Psoas muscle (tissue), 8 donors: ENCODE results near the gene GNA12. TPM values are rescaled to one million over a fixed set of nuclear protein-coding genes. Genes with fewer than 3 reads are reported as not detected.

Source experiments
- ATAC-seq, 4 donors: fragments of 200-7000 bp; cut with Tn5 transposase; one replicate each; pipeline ENCODE4 v1.9.1; 2020; ENCODE audit warnings: moderate library complexity in 3 of 4, mild to moderate bottlenecking in 2 of 4
- DNase-seq, 2 donors: peaks; one replicate each; pipeline ENCODE4 v3.0.0-alpha.2; 2020
- H3K27ac ChIP-seq: fragments of 200-600 bp; one replicate; pipeline ENCODE4 v1.8.0; 2022
- H3K27me3 ChIP-seq, 3 donors: fragments of 200-600 bp in 1 of 3; one replicate each; pipeline versions ENCODE4 v1.6.1 to v1.8.0; 2013 to 2022; ENCODE audit warnings: low read length in 2 of 3, mild to moderate bottlenecking in 2 of 3, moderate library complexity in 1 of 3; ENCODE audit not compliant: insufficient read depth in 3 of 3
- H3K36me3 ChIP-seq, 2 donors: fragments of 200-600 bp in 1 of 2; one replicate each; pipeline versions ENCODE4 v1.6.1 to v1.8.0; 2013 to 2022; ENCODE audit warnings: low read depth in 1 of 2, mild to moderate bottlenecking in 1 of 2, moderate library complexity in 1 of 2; ENCODE audit not compliant: insufficient read depth in 1 of 2
- H3K4me1 ChIP-seq: fragments of 200-600 bp; one replicate; pipeline ENCODE4 v1.8.0; 2022
- H3K4me3 ChIP-seq: fragments of 200-600 bp; one replicate; pipeline ENCODE4 v1.8.0; 2022; ENCODE audit warnings: mild to moderate bottlenecking
- H3K9me3 ChIP-seq: fragments of 200-600 bp; one replicate; pipeline ENCODE4 v1.8.0; 2022
- WGBS, 3 donors: extraction: QIAGEN DNeasy Blood & Tissue Kit; methylation state at CpG; one replicate each; pipeline versions ENCODE4 v1.1.6 to v1.1.7; 2013; 5-methylcytosine and 5-hydroxymethylcytosine counted together
- intact Hi-C, 2 donors: fragments of 100-400 bp; cut with DNase I; formaldehyde crosslinking; loops; one replicate each; pipeline versions ENCODE4 v1.11.0 to v1.14.2; 2022
- polyA plus RNA-seq, 3 donors: library from polyadenylated mRNA; stranded (reverse); fragments of 200-250 nt; gene quantifications; one replicate each; pipeline ENCODE4 v1.2.3, GENCODE V29; 2013
- total RNA-seq, 4 donors: library from RNA; stranded (reverse); fragmentation: NEBNext Ultra II Directional in 2 of 4; extraction: Animal tissue kit (Norgen Biotek cat#: 25700) in 2 of 4; gene quantifications; one replicate each; pipeline versions ENCODE4 v1.2.1 to v1.2.4, GENCODE V29; 2021 to 2023
- TF ChIP-seq, protein P1 (sequence below): fragments of 200-600 bp; IDR thresholded peaks from one replicate; pipeline ENCODE4 v1.8.0; 2022; ENCODE audit warnings: antibody characterized with exemption
- donor health status: healthy with polysubstance abuse.
- donor health status: DM: no; HTN: no; CAD: no; lungs with moderate emphysema.
- donor health status: Bipolar disorder and iron deficiency.
- donor health status: healthy.
- donor health status: DM: yes; HTN: yes; CAD: no.
- donor health status: DM: no; HTN: no; CAD: no.
- donor health status: DM: no; HTN: no; CAD: no.
- donor health status: DM: yes; HTN: yes; CAD: no.

Gene GNA12
- total and polyA plus RNA-seq, 7 donors: 7.1 to 20.2 (median 15.4) TPM

DNA sequence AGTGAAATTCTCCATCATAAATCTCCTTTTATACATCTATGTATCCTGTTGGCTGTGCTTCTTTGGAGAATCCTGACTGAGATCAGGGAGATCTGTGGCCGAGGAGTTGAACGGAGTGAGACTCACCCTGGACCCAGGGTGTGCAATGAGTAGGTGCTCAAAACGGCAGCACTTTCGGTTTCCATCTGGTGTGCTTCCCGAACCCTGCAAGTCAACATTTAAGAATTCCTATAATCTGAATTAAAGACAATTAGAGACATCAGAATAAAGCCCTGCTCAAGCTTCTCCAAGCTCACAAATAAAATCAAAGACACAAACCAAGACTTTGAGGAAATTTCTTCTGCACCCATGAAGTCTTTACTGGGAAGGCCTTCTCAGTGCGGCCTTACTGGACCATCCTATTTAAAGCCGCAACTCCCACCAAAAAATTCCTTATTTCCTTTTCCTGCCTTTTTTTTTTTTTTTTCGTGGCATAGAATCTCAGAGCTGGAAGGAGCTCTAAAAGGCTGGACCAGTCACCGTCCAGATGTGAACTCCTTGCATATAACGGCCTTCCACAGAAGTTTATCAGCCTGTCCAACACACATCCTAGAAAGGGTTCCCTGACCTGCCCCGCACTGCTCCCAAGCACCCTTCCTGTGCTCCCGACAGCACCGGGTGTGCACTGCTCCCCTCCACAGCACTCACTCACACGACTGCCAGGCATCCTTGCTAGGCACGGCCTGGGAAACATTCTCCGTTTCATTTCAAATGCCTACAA, 29.7 kb downstream of the GNA12 start:
- H3K27me3 ChIP-seq: no peaks in the 10 kb centered on the region
- H3K4me1 ChIP-seq: peaks cover 10% of the 10 kb centered on the region
- no peaks in the 10 kb centered on the region for H3K36me3 ChIP-seq
- DNase-seq: no peak
- 74 to 79% (median 77%) methylated on average over 16 of the region's 16 CpGs for WGBS, 3 donors
- H3K4me3 ChIP-seq: no peak overlapping the region
- TF ChIP-seq, protein P1, sequence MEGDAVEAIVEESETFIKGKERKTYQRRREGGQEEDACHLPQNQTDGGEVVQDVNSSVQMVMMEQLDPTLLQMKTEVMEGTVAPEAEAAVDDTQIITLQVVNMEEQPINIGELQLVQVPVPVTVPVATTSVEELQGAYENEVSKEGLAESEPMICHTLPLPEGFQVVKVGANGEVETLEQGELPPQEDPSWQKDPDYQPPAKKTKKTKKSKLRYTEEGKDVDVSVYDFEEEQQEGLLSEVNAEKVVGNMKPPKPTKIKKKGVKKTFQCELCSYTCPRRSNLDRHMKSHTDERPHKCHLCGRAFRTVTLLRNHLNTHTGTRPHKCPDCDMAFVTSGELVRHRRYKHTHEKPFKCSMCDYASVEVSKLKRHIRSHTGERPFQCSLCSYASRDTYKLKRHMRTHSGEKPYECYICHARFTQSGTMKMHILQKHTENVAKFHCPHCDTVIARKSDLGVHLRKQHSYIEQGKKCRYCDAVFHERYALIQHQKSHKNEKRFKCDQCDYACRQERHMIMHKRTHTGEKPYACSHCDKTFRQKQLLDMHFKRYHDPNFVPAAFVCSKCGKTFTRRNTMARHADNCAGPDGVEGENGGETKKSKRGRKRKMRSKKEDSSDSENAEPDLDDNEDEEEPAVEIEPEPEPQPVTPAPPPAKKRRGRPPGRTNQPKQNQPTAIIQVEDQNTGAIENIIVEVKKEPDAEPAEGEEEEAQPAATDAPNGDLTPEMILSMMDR: no peak
- no peaks in the 10 kb centered on the region for H3K9me3 ChIP-seq
- peak overlapping the region; percentile 27 for H3K27ac ChIP-seq
- ATAC-seq: no peak
- intact Hi-C loops: loop anchor here in 1 of 2 donors (5.0 kb wide), 1 partner anchor 52 kb away; no protein-coding TSS in a partner anchor

- no peak for DNase-seq
- ATAC-seq: no peak
- Histone ChIP-seq H3K27ac (peak overlapping the region; percentile 27), H3K36me3 (no peaks in the 10 kb centered on the region), H3K27me3 (no peaks in the 10 kb centered on the region), H3K4me1 (peaks cover 10% of the 10 kb centered on the region), H3K9me3 (no peaks in the 10 kb centered on the region), H3K4me3 (no peak overlapping the region)
- TF ChIP-seq, protein P1: no peak
- intact Hi-C loops: loop anchor here in 1 of 2 donors (5.0 kb wide), 1 partner anchor 51 kb away; no protein-coding TSS in a partner anchor
- 81 to 86% (median 82%) methylated on average over 19 to 20 of the region's 20 CpGs for WGBS, 3 donors
These were observed 30.5 kb downstream of the GNA12 start for GRCh38 chr7:2813350-2814185.

- Histone ChIP-seq H3K27me3 (no peaks in the 10 kb centered on the region), H3K4me1 (peaks cover 10% of the 10 kb centered on the region), H3K36me3 (no peaks in the 10 kb centered on the region), H3K4me3 (no peak overlapping the region), H3K9me3 (no peaks in the 10 kb centered on the region), H3K27ac (no peak overlapping the region)
- intact Hi-C loops: loop anchor here in 1 of 2 donors (5.0 kb wide), 1 partner anchor 51 kb away; no protein-coding TSS in a partner anchor
- DNase-seq (no peak), ATAC-seq (no peak)
- 93 to 99% (median 93%) methylated on average over 3 of the region's 3 CpGs for WGBS, 3 donors
- TF ChIP-seq, protein P1: no peak
These were observed 31.3 kb downstream of the GNA12 start for GRCh38 chr7:2812831-2813230.

- DNase-seq (no peak), ATAC-seq (no peak)
- intact Hi-C loops: loop anchor here in 1 of 2 donors (5.0 kb wide), 1 partner anchor 50 kb away; no protein-coding TSS in a partner anchor
These were observed 32.0 kb downstream of the GNA12 start for GRCh38 chr7:2812114-2812487.

More at GRCh38 chr7:2812114-2812487, 32.0 kb downstream of the GNA12 start:
- peak overlapping the region; percentile 61 for H3K27ac ChIP-seq
- WGBS, 3 donors: 77 to 86% (median 83%) methylated on average over 7 of the region's 7 CpGs
- H3K9me3 ChIP-seq: no peaks in the 10 kb centered on the region
- no peaks in the 10 kb centered on the region for H3K36me3 ChIP-seq
- H3K4me3 ChIP-seq: peak overlapping the region; percentile 41
- TF ChIP-seq, protein P1: no peak
- peaks cover 10% of the 10 kb centered on the region for H3K4me1 ChIP-seq
- no peaks in the 10 kb centered on the region for H3K27me3 ChIP-seq
